Ishikawa (cell line): ENCODE measurements around the gene HLTF.

ENCODE experiments used
- CEBPB ChIP-seq: IDR thresholded peaks from 2 replicates; pipeline ENCODE4 v1.6.1; 2012
- CREB1 ChIP-seq: IDR thresholded peaks from 2 replicates; pipeline ENCODE4 v1.6.1; 2012; ENCODE audit warnings: low read depth
- EGR1 ChIP-seq: IDR thresholded peaks from 2 replicates; pipeline ENCODE4 v1.6.1; 2012
- EP300 ChIP-seq: IDR thresholded peaks from 2 replicates; pipeline ENCODE4 v1.6.1; 2012; ENCODE audit warnings: borderline replicate concordance
- FOXM1 ChIP-seq: IDR thresholded peaks from 2 replicates; pipeline ENCODE4 v1.6.1; 2012; ENCODE audit warnings: low read depth, borderline replicate concordance
- MAX ChIP-seq: IDR thresholded peaks from 2 replicates; pipeline ENCODE4 v1.6.1; 2012
- NFIC ChIP-seq: IDR thresholded peaks from 2 replicates; pipeline ENCODE4 v1.6.1; 2012
- RAD21 ChIP-seq: IDR thresholded peaks from 2 replicates; pipeline ENCODE4 v1.6.1; 2012; ENCODE audit warnings: low read depth
- REST ChIP-seq: IDR thresholded peaks from 2 replicates; pipeline ENCODE4 v1.6.1; 2012; ENCODE audit warnings: low read depth, mild to moderate bottlenecking
- TAF1 ChIP-seq: IDR thresholded peaks from 2 replicates; pipeline ENCODE4 v1.6.1; 2012; ENCODE audit warnings: low read depth, mild to moderate bottlenecking
- TCF12 ChIP-seq: IDR thresholded peaks from 2 replicates; pipeline ENCODE4 v1.6.1; 2012; ENCODE audit warnings: low read depth
- TEAD4 ChIP-seq: IDR thresholded peaks from 2 replicates; pipeline ENCODE4 v1.6.1; 2012
- USF1 ChIP-seq: IDR thresholded peaks from 2 replicates; pipeline ENCODE4 v1.6.1; 2012
- YY1 ChIP-seq: IDR thresholded peaks from 2 replicates; pipeline ENCODE4 v1.6.1; 2012; ENCODE audit warnings: low read depth
- ZBTB7A ChIP-seq: IDR thresholded peaks from 2 replicates; pipeline ENCODE4 v1.6.1; 2012; ENCODE audit warnings: low read depth

The HLTF gene

GRCh38 chr3:149086232-149086988 is at the start of gene HLTF:
Gene HLTF (minus strand): TSS chr3:149086533. CDS start chr3:149086336, 197 bp downstream.
- TF ChIP-seq CREB1 (peak; percentile 53; the same call in 1 of the 2 replicates), MAX (peak; percentile 100), TCF12 (peak; percentile 83), NFIC (0 out of 2 replicates have a peak, but pooled peaks have one; percentile 27), EGR1 (no peak), FOXM1 (no peak), REST (0 out of 2 replicates have a peak, but pooled peaks have one; percentile 11), USF1 (peak; percentile 24), ZBTB7A (peak; percentile 70; the same call in 1 of the 2 replicates), YY1 (peak; percentile 45; the same call in 1 of the 2 replicates), TEAD4 (peak; percentile 23), RAD21 (no peak), CEBPB (no peak), EP300 (0 out of 2 replicates have a peak, but pooled peaks have one; percentile 44), TAF1 (peak; percentile 76; the same call in 1 of the 2 replicates)

GRCh38 chr3:149134575-149134974 is 48.2 kb upstream of the HLTF start:
- TF ChIP-seq RAD21 (no peak), YY1 (no peak), ZBTB7A (no peak), EP300 (no peak)

- TF ChIP-seq TEAD4 (no peak), RAD21 (no peak), FOXM1 (no peak), EGR1 (no peak), CEBPB (no peak), REST (no peak), CREB1 (no peak), YY1 (no peak), MAX (no peak), TAF1 (no peak), EP300 (no peak), USF1 (no peak), ZBTB7A (no peak), NFIC (no peak), TCF12 (no peak)
These were observed 45.3 kb upstream of the HLTF start for GRCh38 chr3:149131589-149131988.

GRCh38 chr3:149129326-149130205 is 43.2 kb upstream of the HLTF start, which contains the start of gene HPS3:
Gene HPS3 (plus strand): TSS chr3:149129638. CDS start chr3:149129724, 86 bp downstream.
- peak; percentile 74 for TF ChIP-seq TCF12
- TF ChIP-seq TEAD4: no peak; the same call in 1 of the 2 replicates
- no peak for TF ChIP-seq RAD21
- no peak for TF ChIP-seq REST
- TF ChIP-seq NFIC: no peak; the same call in none of the 2 replicates
- peak; percentile 76 for TF ChIP-seq CREB1
- TF ChIP-seq USF1: peak; percentile 96
- TF ChIP-seq EP300: peak; percentile 38; the same call in 1 of the 2 replicates
- TF ChIP-seq ZBTB7A: peak; percentile 90
- TF ChIP-seq FOXM1: no peak
- TF ChIP-seq YY1: peak; percentile 48
- no peak for TF ChIP-seq CEBPB
- peak; percentile 82 for TF ChIP-seq MAX
- no peak for TF ChIP-seq EGR1
- peak; percentile 45; the same call in 1 of the 2 replicates for TF ChIP-seq TAF1
